Mesenchymal stem cell (in vitro differentiated cells and primary cell): ENCODE data around the gene UBASH3B.
A peak's percentile ranks its signal among the peaks of the same experiment; 100 is the strongest.

Source experiments
- DNase-seq: peaks from one replicate; pipeline ENCODE4 v3.0.0-alpha.2; 2013
- H2AFZ ChIP-seq: one replicate; pipeline ENCODE4 v1.6.1; 2013; ENCODE audit warnings: low read depth, mild to moderate bottlenecking, control low read depth, inconsistent platforms, low read length, moderate library complexity
- H2AK5ac ChIP-seq: 2 replicates; pipeline ENCODE4 v1.6.1; 2013; ENCODE audit warnings: low read length, moderate library complexity, mild to moderate bottlenecking, inconsistent platforms; ENCODE audit not compliant: severe bottlenecking
- H2BK120ac ChIP-seq: one replicate; pipeline ENCODE4 v1.6.1; 2013; ENCODE audit warnings: low read depth, mild to moderate bottlenecking, inconsistent platforms, low read length, moderate library complexity
- H2BK12ac ChIP-seq, 2 experiments: one replicate each; pipeline ENCODE4 v1.6.1; 2013; ENCODE audit warnings: inconsistent platforms in 2 of 2, low read length in 2 of 2, mild to moderate bottlenecking in 2 of 2, moderate library complexity in 2 of 2, control low read depth in 1 of 2
- H2BK15ac ChIP-seq: one replicate; pipeline ENCODE4 v1.6.1; 2013; ENCODE audit warnings: mild to moderate bottlenecking, low read depth, inconsistent platforms; ENCODE audit not compliant: poor library complexity, severe bottlenecking
- H2BK5ac ChIP-seq: 2 replicates; pipeline ENCODE4 v1.6.1; 2013; ENCODE audit warnings: low read depth, mild to moderate bottlenecking, low read length, control low read depth, inconsistent platforms; ENCODE audit not compliant: poor library complexity, severe bottlenecking
- H3K14ac ChIP-seq, 2 experiments: one replicate each; pipeline ENCODE4 v1.6.1; 2013; ENCODE audit warnings: inconsistent platforms in 2 of 2, low read length in 2 of 2, control low read depth in 1 of 2, mild to moderate bottlenecking in 1 of 2, moderate library complexity in 1 of 2
- H3K18ac ChIP-seq, 2 experiments: one replicate each; pipeline ENCODE4 v1.6.1; 2013; ENCODE audit warnings: inconsistent platforms in 2 of 2, low read length in 2 of 2, control low read depth in 1 of 2, low read depth in 1 of 2, mild to moderate bottlenecking in 1 of 2
- H3K23ac ChIP-seq, 2 experiments: one replicate each; pipeline ENCODE4 v1.6.1; 2013; ENCODE audit warnings: inconsistent platforms in 2 of 2, low read length in 2 of 2, mild to moderate bottlenecking in 2 of 2, moderate library complexity in 2 of 2, control low read depth in 1 of 2
- H3K27ac ChIP-seq: 2 replicates; pipeline ENCODE4 v1.5.1; 2013; ENCODE audit warnings: mild to moderate bottlenecking, moderate library complexity, low read length, control low read depth, inconsistent platforms; ENCODE audit not compliant: poor library complexity, severe bottlenecking
- H3K27me3 ChIP-seq, 2 experiments: 2 replicates each; pipeline versions ENCODE4 v1.6.1 to v1.7.0; 2013; ENCODE audit warnings: low read length in 2 of 2, mild to moderate bottlenecking in 2 of 2, moderate library complexity in 2 of 2, control low read depth in 1 of 2, inconsistent platforms in 1 of 2; ENCODE audit not compliant: control insufficient read depth in 1 of 2, insufficient read depth in 1 of 2
- H3K36me3 ChIP-seq, 2 experiments: 2 replicates each; pipeline versions ENCODE4 v1.6.1 to v1.7.0; 2013; ENCODE audit warnings: low read length in 2 of 2, control low read depth in 1 of 2, inconsistent platforms in 1 of 2, low read depth in 1 of 2, mild to moderate bottlenecking in 1 of 2; ENCODE audit not compliant: insufficient read depth in 2 of 2, control insufficient read depth in 1 of 2
- H3K4ac ChIP-seq, 2 experiments: one replicate each; pipeline ENCODE4 v1.6.1; 2013; ENCODE audit warnings: inconsistent platforms in 2 of 2, low read length in 2 of 2, mild to moderate bottlenecking in 2 of 2, moderate library complexity in 2 of 2, control low read depth in 1 of 2, low read depth in 1 of 2
- H3K4me1 ChIP-seq: 2 replicates; pipeline ENCODE4 v1.6.1; 2013; ENCODE audit warnings: low read depth, low read length, control low read depth; ENCODE audit not compliant: control insufficient read depth, insufficient read depth
- H3K4me2 ChIP-seq: 2 replicates; pipeline ENCODE4 v1.6.1; 2013; ENCODE audit warnings: low read length, mild to moderate bottlenecking, inconsistent platforms; ENCODE audit not compliant: poor library complexity, severe bottlenecking
- H3K4me3 ChIP-seq, 2 experiments: 2 replicates each; pipeline versions ENCODE4 v1.5.1 to v1.7.0; 2013; ENCODE audit warnings: low read length in 2 of 2, mild to moderate bottlenecking in 2 of 2, control low read depth in 1 of 2, low read depth in 1 of 2; ENCODE audit not compliant: insufficient read depth in 1 of 2
- H3K79me1 ChIP-seq: replicated peaks from 2 replicates; pipeline ENCODE4 v1.6.1; 2013; ENCODE audit warnings: mild to moderate bottlenecking, control low read depth, low read length, inconsistent platforms; ENCODE audit not compliant: poor library complexity, severe bottlenecking
- H3K9ac ChIP-seq: 2 replicates; pipeline ENCODE4 v1.7.0; 2013; ENCODE audit warnings: mild to moderate bottlenecking, low read length, moderate library complexity
- H3K9me3 ChIP-seq: 2 replicates; pipeline ENCODE4 v1.7.0; 2013; ENCODE audit warnings: mild to moderate bottlenecking, low read length; ENCODE audit not compliant: control insufficient read depth
- H4K8ac ChIP-seq: one replicate; pipeline ENCODE4 v1.6.1; 2013; ENCODE audit warnings: inconsistent platforms, mild to moderate bottlenecking, low read length, moderate library complexity
- H4K91ac ChIP-seq: one replicate; pipeline ENCODE4 v1.6.1; 2013; ENCODE audit warnings: mild to moderate bottlenecking, low read length, inconsistent platforms
- WGBS: methylation state at CpG from one replicate; pipeline ENCODE4 v1.1.7; 2013; ENCODE audit warnings: mixed read lengths; 5-methylcytosine and 5-hydroxymethylcytosine counted together

The UBASH3B gene

DNA sequence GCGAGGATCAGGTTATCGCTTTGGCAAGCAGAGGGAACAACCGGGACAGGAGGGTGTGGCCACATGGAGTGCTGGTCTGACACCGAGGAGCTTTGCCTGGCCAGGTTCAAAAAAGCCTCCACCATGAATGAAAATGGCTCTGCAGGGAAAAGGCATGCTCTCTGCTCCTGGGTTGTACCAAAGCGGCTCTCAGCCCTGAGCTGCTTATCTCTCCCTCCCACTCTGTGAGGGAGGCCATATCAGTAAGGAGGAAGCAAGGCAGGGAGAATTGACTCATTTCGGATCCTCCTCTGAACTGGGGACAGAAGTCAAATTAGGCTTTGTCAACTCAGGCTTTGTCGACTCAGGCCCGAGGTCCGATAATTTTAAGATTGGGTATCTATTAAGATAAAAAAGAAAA lies 99.9 kb downstream of the UBASH3B start:
- Histone ChIP-seq H3K4ac (no peak overlapping the region), H3K36me3 (no peaks in the 10 kb centered on the region), H3K4me1 (no peaks in the 10 kb centered on the region), H2BK120ac (no peak overlapping the region), H3K23ac (no peak overlapping the region), H2BK12ac (no peak overlapping the region), H4K91ac (no peak overlapping the region), H3K9ac (no peak overlapping the region), H2AFZ (no peak overlapping the region), H3K4me3 (no peak overlapping the region), H3K9me3 (no peaks in the 10 kb centered on the region), H2BK15ac (no peak overlapping the region), H3K14ac (no peak overlapping the region), H2BK5ac (no peak overlapping the region), H3K27me3 (no peaks in the 10 kb centered on the region), H3K4me2 (no peak overlapping the region), H3K18ac (no peak overlapping the region), H3K79me1 (peaks cover 21% of the 10 kb centered on the region), H3K27ac (no peak overlapping the region), H4K8ac (no peak overlapping the region), H2AK5ac (no peak overlapping the region)
- 77% methylated on average over 6 of the region's 9 CpGs for WGBS
- DNase-seq, result no peak

DNA sequence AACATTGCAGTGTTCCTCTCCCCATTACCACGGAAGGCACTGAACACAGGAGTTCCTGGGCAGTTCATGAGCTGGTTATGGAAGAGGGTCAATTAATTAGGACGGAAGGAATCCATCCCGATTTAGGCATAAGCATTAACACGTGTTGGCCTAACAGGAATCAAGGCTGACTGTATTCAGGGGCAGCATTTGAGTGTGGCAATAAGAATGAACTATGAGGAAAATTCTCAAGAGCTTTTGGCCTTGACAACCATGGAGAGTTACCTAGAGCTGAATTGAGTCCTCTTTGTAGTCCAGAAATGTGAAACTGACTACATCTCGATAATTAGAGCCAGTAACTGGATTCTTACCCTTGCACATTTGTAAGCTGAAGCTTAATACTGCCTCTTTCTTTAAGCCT lies 100.4 kb downstream of the UBASH3B start:
- 92% methylated on average over 5 of the region's 5 CpGs for WGBS
- no peak overlapping the region for H3K9ac ChIP-seq
- no peak overlapping the region for H4K8ac ChIP-seq
- no peak for DNase-seq
- no peak overlapping the region for H3K4ac ChIP-seq
- no peaks in the 10 kb centered on the region for H3K27me3 ChIP-seq
- no peak overlapping the region for H2BK12ac ChIP-seq
- no peak overlapping the region for H2AK5ac ChIP-seq
- H3K36me3 ChIP-seq, result no peaks in the 10 kb centered on the region
- peaks cover 25% of the 10 kb centered on the region for H3K79me1 ChIP-seq
- H2BK5ac ChIP-seq, result no peak overlapping the region
- H2BK120ac ChIP-seq, result no peak overlapping the region
- H3K9me3 ChIP-seq, result no peaks in the 10 kb centered on the region
- H3K4me1 ChIP-seq, result no peaks in the 10 kb centered on the region
- H3K27ac ChIP-seq, result no peak overlapping the region
- no peak overlapping the region for H3K23ac ChIP-seq
- H2BK15ac ChIP-seq, result no peak overlapping the region
- no peak overlapping the region for H3K18ac ChIP-seq
- H4K91ac ChIP-seq, result no peak overlapping the region
- H3K4me2 ChIP-seq, result no peak overlapping the region
- no peak overlapping the region for H2AFZ ChIP-seq
- no peak overlapping the region for H3K4me3 ChIP-seq
- H3K14ac ChIP-seq, result no peak overlapping the region

DNA sequence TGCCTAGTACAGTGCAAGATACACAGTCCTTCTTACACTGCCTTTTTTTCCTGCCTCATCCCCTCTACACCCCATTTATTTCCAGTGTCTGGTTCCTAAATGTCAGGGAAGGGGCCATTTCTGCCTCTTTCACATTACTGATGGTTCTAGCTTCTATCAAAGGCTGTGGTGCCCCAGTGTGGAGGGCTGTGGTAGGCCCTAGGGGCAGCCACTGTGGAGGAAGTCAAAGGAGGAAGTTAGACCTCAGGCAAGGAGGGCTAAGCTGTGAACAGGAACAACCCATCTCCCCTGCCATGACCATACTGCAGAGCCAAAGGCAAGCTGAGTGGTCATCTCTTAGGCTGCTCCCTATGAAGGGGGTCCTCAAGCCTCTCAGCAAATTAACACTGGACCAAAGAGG lies 100.9 kb downstream of the UBASH3B start:
- H2BK5ac ChIP-seq, result no peak overlapping the region
- no peak overlapping the region for H2BK120ac ChIP-seq
- peak overlapping the region in 1 of 2 experiments; percentile 41 for H3K18ac ChIP-seq
- H4K8ac ChIP-seq, result no peak overlapping the region
- no peak overlapping the region for H3K27ac ChIP-seq
- H3K23ac ChIP-seq, result no peak overlapping the region
- no peak overlapping the region for H3K4me3 ChIP-seq
- H2AFZ ChIP-seq, result no peak overlapping the region
- H4K91ac ChIP-seq, result no peak overlapping the region
- peaks cover 28% of the 10 kb centered on the region for H3K79me1 ChIP-seq
- no peak for DNase-seq
- no peak overlapping the region for H3K14ac ChIP-seq
- no peak overlapping the region for H3K4me2 ChIP-seq
- no peak overlapping the region for H2BK15ac ChIP-seq
- no peak overlapping the region for H3K9ac ChIP-seq
- H3K36me3 ChIP-seq, result no peaks in the 10 kb centered on the region
- no peaks in the 10 kb centered on the region for H3K9me3 ChIP-seq
- H3K4ac ChIP-seq, result no peak overlapping the region
- H2BK12ac ChIP-seq, result peak overlapping the region in 1 of 2 experiments; percentile 33
- H2AK5ac ChIP-seq, result no peak overlapping the region
- no peaks in the 10 kb centered on the region for H3K4me1 ChIP-seq
- H3K27me3 ChIP-seq, result no peaks in the 10 kb centered on the region

DNA sequence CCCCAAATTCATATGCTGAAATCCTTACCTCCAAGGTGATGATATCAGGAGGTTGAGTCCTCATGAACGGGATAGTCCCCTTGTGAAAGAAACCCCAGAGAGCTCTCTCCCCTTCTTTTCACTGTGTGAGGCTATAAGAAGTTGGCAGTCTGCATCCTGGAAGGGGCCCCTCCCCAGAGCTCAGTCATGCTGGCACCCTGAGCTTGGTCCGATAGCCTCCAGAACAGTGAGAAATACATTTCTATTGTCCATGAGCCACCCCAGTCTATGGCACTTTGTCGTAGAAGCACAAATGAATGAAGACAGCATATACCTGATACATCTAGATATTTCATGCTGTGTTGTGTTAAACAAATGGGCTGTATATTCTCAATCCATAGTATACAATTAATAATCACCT lies 101.7 kb downstream of the UBASH3B start:
- H3K27ac ChIP-seq, result no peak overlapping the region
- no peaks in the 10 kb centered on the region for H3K9me3 ChIP-seq
- no peak for DNase-seq
- H3K4me3 ChIP-seq, result no peak overlapping the region
- H3K4me2 ChIP-seq, result no peak overlapping the region
- H2BK120ac ChIP-seq, result no peak overlapping the region
- H3K9ac ChIP-seq, result no peak overlapping the region
- H3K23ac ChIP-seq, result no peak overlapping the region
- H3K27me3 ChIP-seq, result no peaks in the 10 kb centered on the region
- 85% methylated on average over 2 of the region's 3 CpGs for WGBS
- peaks cover 26% of the 10 kb centered on the region for H3K79me1 ChIP-seq
- no peak overlapping the region for H3K4ac ChIP-seq
- H3K18ac ChIP-seq, result no peak overlapping the region
- H3K14ac ChIP-seq, result no peak overlapping the region
- H4K91ac ChIP-seq, result no peak overlapping the region
- no peak overlapping the region for H2BK5ac ChIP-seq
- no peak overlapping the region for H2AFZ ChIP-seq
- H2AK5ac ChIP-seq, result no peak overlapping the region
- H3K4me1 ChIP-seq, result no peaks in the 10 kb centered on the region
- no peak overlapping the region for H2BK15ac ChIP-seq
- H3K36me3 ChIP-seq, result no peaks in the 10 kb centered on the region
- H2BK12ac ChIP-seq, result no peak overlapping the region
- H4K8ac ChIP-seq, result no peak overlapping the region
